Endothelial cell of umbilical vein (primary cell): ENCODE measurements around the gene CRYL1. TPM values are rescaled to one million over a fixed set of nuclear protein-coding genes. Genes with fewer than 3 reads are reported as not detected.

ENCODE experiments used
- BruUV-seq: library from RNA; stranded (reverse); fragments of 400-500 nt; replicated peaks from 2 replicates; lab custom pipeline; 2021; lab: Mats Ljungman, UMichigan
- CTCF ChIA-PET: fragments of 300-600, 350-600 bp; sonication (Branson Sonifier 250); formaldehyde crosslinking; loops from one replicate; lab custom pipeline; 2021; ENCODE audit warnings: antibody characterized with exemption, inconsistent platforms; lab: Charles Lee
- POLR2A ChIA-PET: fragments of 300-600, 350-600 bp; sonication (Branson Sonifier 250); formaldehyde crosslinking; loops from one replicate; lab custom pipeline; 2021; ENCODE audit warnings: antibody characterized with exemption, inconsistent platforms; lab: Charles Lee
- DNase-seq: peaks from one replicate; pipeline ENCODE4 v3.0.0-alpha.2; 2011; ENCODE audit warnings: low read depth, low spot score
- FAIRE-seq: peaks from 2 replicates; lab custom pipeline; 2011; peaks lifted over from hg19 to GRCh38; lab: Jason Lieb, UNC
- H2AFZ ChIP-seq: 2 replicates; pipeline ENCODE4 v1.6.0; 2012; ENCODE audit warnings: low read depth, low read length, control low read depth, inconsistent platforms
- H3K27ac ChIP-seq: 2 replicates; pipeline ENCODE4 v1.5.1; 2011; ENCODE audit warnings: low read depth, mild to moderate bottlenecking, control low read depth, low read length, moderate library complexity; ENCODE audit not compliant: insufficient read depth
- H3K27me3 ChIP-seq, 2 experiments: 2 replicates each; pipeline versions ENCODE4 v1.6.0 to v1.6.1; 2011; ENCODE audit warnings: low read length in 2 of 2, mixed read lengths in 1 of 2; ENCODE audit not compliant: control insufficient read depth in 2 of 2, insufficient read depth in 2 of 2
- H3K36me3 ChIP-seq, 2 experiments: 2 replicates in 1 of 2; 3 replicates in 1 of 2; pipeline ENCODE4 v1.5.1; 2011; ENCODE audit warnings: low read length in 2 of 2, mild to moderate bottlenecking in 1 of 2, moderate library complexity in 1 of 2; ENCODE audit not compliant: control insufficient read depth in 2 of 2, insufficient read depth in 2 of 2; ENCODE audit errors: extremely low read depth in 1 of 2
- H3K4me1 ChIP-seq: 3 replicates; pipeline ENCODE4 v1.5.1; 2011; ENCODE audit warnings: mild to moderate bottlenecking, low read length; ENCODE audit not compliant: control insufficient read depth, insufficient read depth; ENCODE audit errors: extremely low read depth
- H3K4me2 ChIP-seq: 2 replicates; pipeline ENCODE4 v1.6.1; 2011; ENCODE audit warnings: low read length, control low read depth, mixed read lengths; ENCODE audit not compliant: insufficient read depth
- H3K4me3 ChIP-seq, 3 experiments: fragments of 200-600 bp in 1 of 3; sonication (generic), shearing (Covaris generic) in 1 of 3; replicated peaks in 1 of 3; 2 replicates each; pipeline ENCODE4 v1.5.1; 2011 to 2016; ENCODE audit warnings: control low read depth in 3 of 3, low read length in 3 of 3, mild to moderate bottlenecking in 2 of 3, inconsistent platforms in 1 of 3, low read depth in 1 of 3, moderate library complexity in 1 of 3; ENCODE audit not compliant: insufficient read depth in 1 of 3
- H3K79me2 ChIP-seq: 2 replicates; pipeline ENCODE4 v1.6.0; 2012; ENCODE audit warnings: low read length, inconsistent platforms; ENCODE audit not compliant: control insufficient read depth, insufficient read depth
- H3K9ac ChIP-seq: replicated peaks from 2 replicates; pipeline ENCODE3; 2011; ENCODE audit warnings: low read length, control low read depth; ENCODE audit not compliant: insufficient read depth; ENCODE audit errors: extremely low read depth
- H3K9me1 ChIP-seq: replicated peaks from 3 replicates; pipeline ENCODE4 v1.6.0; 2011; ENCODE audit warnings: mild to moderate bottlenecking, low read length; ENCODE audit not compliant: control insufficient read depth, insufficient read depth; ENCODE audit errors: extremely low read depth
- H3K9me3 ChIP-seq: replicated peaks from 2 replicates; pipeline ENCODE4 v1.5.1; 2012; ENCODE audit warnings: low read length, inconsistent platforms; ENCODE audit not compliant: control insufficient read depth, insufficient read depth
- H4K20me1 ChIP-seq: replicated peaks from 2 replicates; pipeline ENCODE3; 2011; ENCODE audit warnings: mild to moderate bottlenecking, low read length; ENCODE audit not compliant: control insufficient read depth, insufficient read depth; ENCODE audit errors: extremely low read depth
- CTCF ChIP-seq, 2 donors: IDR thresholded peaks; 1 replicate in 1 of 2; 2 replicates in 1 of 2; pipeline ENCODE4 v1.5.1; 2011; ENCODE audit warnings: low read length in 2 of 2, mild to moderate bottlenecking in 2 of 2, moderate library complexity in 2 of 2, control low read depth in 1 of 2, inconsistent platforms in 1 of 2, low read depth in 1 of 2; ENCODE audit not compliant: insufficient read depth in 1 of 2; ENCODE audit errors: extremely low read depth in 1 of 2
- EZH2 ChIP-seq: IDR thresholded peaks from 2 replicates; pipeline ENCODE4 v1.6.1; 2012; ENCODE audit warnings: borderline replicate concordance, low read depth, mild to moderate bottlenecking, moderate library complexity, low read length, inconsistent platforms; ENCODE audit not compliant: severe bottlenecking
- FOS ChIP-seq: IDR thresholded peaks from 2 replicates; pipeline ENCODE4 v1.6.1; 2011; ENCODE audit warnings: mild to moderate bottlenecking, low read length, moderate library complexity, borderline replicate concordance; ENCODE audit not compliant: insufficient read depth
- GATA2 ChIP-seq: IDR thresholded peaks from 2 replicates; pipeline ENCODE4 v1.7.0; 2011; ENCODE audit warnings: low read depth, mild to moderate bottlenecking, moderate library complexity, mixed read lengths, low read length; ENCODE audit not compliant: insufficient read length, insufficient read depth
- JUN ChIP-seq: IDR thresholded peaks from 2 replicates; pipeline ENCODE4 v1.6.1; 2011; ENCODE audit warnings: borderline replicate concordance, low read depth; ENCODE audit not compliant: insufficient read length, insufficient read depth
- MAX ChIP-seq: IDR thresholded peaks from 2 replicates; pipeline ENCODE4 v1.6.1; 2011; ENCODE audit not compliant: insufficient read depth, insufficient read length
- MYC ChIP-seq: IDR thresholded peaks from one replicate; pipeline ENCODE4 v1.6.1; 2011; ENCODE audit warnings: mild to moderate bottlenecking, low read depth, low read length
- POLR2A ChIP-seq: IDR thresholded peaks from 2 replicates; pipeline ENCODE4 v1.6.1; 2012; ENCODE audit warnings: low read depth, mild to moderate bottlenecking, control low read depth, low read length
- POLR2AphosphoS5 ChIP-seq: IDR thresholded peaks from 2 replicates; pipeline ENCODE4 v1.6.1; 2012; ENCODE audit warnings: low read depth, mild to moderate bottlenecking, control low read depth, low read length, moderate library complexity; ENCODE audit not compliant: insufficient read depth
- dilution Hi-C: fragments of 300-500 bp; cut with MboI; formaldehyde crosslinking; loops from one replicate; pipeline ENCODE4 v1.15.0; 2019; ENCODE audit warnings: low sequenced_read_pairs; ENCODE audit not compliant: extremely low pct_ligation_motif_present
- intact Hi-C: fragments of 100-400 bp; cut with micrococcal nuclease; formaldehyde crosslinking; loops from one replicate; pipeline ENCODE4 v1.10.0; 2022
- polyA plus RNA-seq, 4 experiments: library from polyadenylated mRNA; depleted of rRNA in 3 of 4; stranded (reverse) in 3 of 4; unstranded in 1 of 4; fragments of >200 nt; gene quantifications; 2 replicates each; pipeline versions ENCODE4 v1.2.1 to v1.2.3, GENCODE V29; 2011 to 2012; ENCODE audit warnings: missing spikeins in 1 of 4
- total RNA-seq: library from RNA; stranded (reverse); gene quantifications from 2 replicates; pipeline ENCODE4 v1.2.3, GENCODE V29; 2021

CRYL1 gene
- total and polyA plus RNA-seq, 2 donors (not counting 3 experiments of a cell fraction or from before 2014, with no cell fraction given) = 13.9 to 39.0 TPM

- H4K20me1 ChIP-seq = no peaks in the 10 kb centered on the region
- no peaks in the 10 kb centered on the region for H3K36me3 ChIP-seq
- no peaks in the 10 kb centered on the region for H3K9me3 ChIP-seq
- no peak for FAIRE-seq
- intact Hi-C loops = no loop called here
- no peak overlapping the region for H3K9ac ChIP-seq
- CTCF ChIA-PET = no interaction called here
- no peak overlapping the region for H3K4me3 ChIP-seq
- dilution Hi-C loops = no loop called here
- H3K9me1 ChIP-seq = no peaks in the 10 kb centered on the region
- H3K79me2 ChIP-seq = no peaks in the 10 kb centered on the region
- POLR2A ChIA-PET = no interaction called here
- no peak overlapping the region for H3K27ac ChIP-seq
- BruUV-seq = no TSS peak
- H3K4me2 ChIP-seq = no peak overlapping the region
- no peak for TF ChIP-seq JUN
- TF ChIP-seq MYC = no peak
- no peak for TF ChIP-seq FOS
- TF ChIP-seq POLR2A = no peak
- TF ChIP-seq EZH2 = no peak
- no peak for TF ChIP-seq POLR2AphosphoS5
- TF ChIP-seq CTCF (IDR thresholded peaks at IDR 0.05; ENCODE audit: extremely low read depth in 1 of 2, insufficient read depth in 1 of 2, low read depth in 1 of 2, low read length in 2 of 2) = no peak
- no peak for TF ChIP-seq GATA2
- no peak for TF ChIP-seq MAX
- H3K4me1 ChIP-seq = no peaks in the 10 kb centered on the region
- no peak for DNase-seq
- peaks cover 0 to 2% of the 10 kb centered on the region in 2 experiments for H3K27me3 ChIP-seq
- no peak overlapping the region for H2AFZ ChIP-seq
Observed at GRCh38 chr13:20441879-20442278, 83.8 kb downstream of the CRYL1 start.
